ENCODE measurements around the gene MYBPC3. TPM values are rescaled to one million over a fixed set of nuclear protein-coding genes. Genes with fewer than 3 reads are reported as not detected.

Gene MYBPC3
- total RNA-seq, 1 experiment from 2014 or later: not detected

Other genes starting within 250 kb of the MYBPC3 start
- gene ARFGAP2, start 175.8 kb downstream of the MYBPC3 start, total RNA-seq (2014; rRNA removed; shearing (Covaris generic)): 84.4 and 94.7 TPM in 2 replicates
- gene PACSIN3, start 166.3 kb downstream of the MYBPC3 start, total RNA-seq (2014; rRNA removed; shearing (Covaris generic)): 67.6 and 76.2 TPM in 2 replicates
- gene DDB2, start 137.7 kb downstream of the MYBPC3 start, total RNA-seq (2014; rRNA removed; shearing (Covaris generic)): 13.9 and 23.7 TPM in 2 replicates
- gene ACP2, start 103.9 kb downstream of the MYBPC3 start, total RNA-seq (2014; rRNA removed; shearing (Covaris generic)): 24.2 and 25.5 TPM in 2 replicates
- 22.4 and 25.4 TPM in 2 replicates for gene NR1H3, start 94.7 kb downstream of the MYBPC3 start, total RNA-seq (2014; rRNA removed; shearing (Covaris generic))
- gene MADD, start 82.6 kb downstream of the MYBPC3 start, total RNA-seq (2014; rRNA removed; shearing (Covaris generic)): 21.3 and 22.7 TPM in 2 replicates
- 0.42 and 0.81 TPM in 2 replicates for gene SPI1, start 25.8 kb upstream of the MYBPC3 start, total RNA-seq (2014; rRNA removed; shearing (Covaris generic))
- 26.7 and 29.0 TPM in 2 replicates for gene SLC39A13, start 55.9 kb upstream of the MYBPC3 start, total RNA-seq (2014; rRNA removed; shearing (Covaris generic))
- gene PSMC3, start 73.7 kb upstream of the MYBPC3 start, total RNA-seq (2014; rRNA removed; shearing (Covaris generic)): 132 and 162 TPM in 2 replicates
- gene RAPSN, start 96.4 kb upstream of the MYBPC3 start, total RNA-seq (2014; rRNA removed; shearing (Covaris generic)): 0.33 and 0.42 TPM in 2 replicates
- 119 and 155 TPM in 2 replicates for gene CELF1, start 200.4 kb upstream of the MYBPC3 start, total RNA-seq (2014; rRNA removed; shearing (Covaris generic))
- 83.9 and 95.1 TPM in 2 replicates for gene PTPMT1, start 212.9 kb upstream of the MYBPC3 start, total RNA-seq (2014; rRNA removed; shearing (Covaris generic))
- gene KBTBD4, start 226.3 kb upstream of the MYBPC3 start, total RNA-seq (2014; rRNA removed; shearing (Covaris generic)): 20.1 and 23.7 TPM in 2 replicates
- 82.1 and 101 TPM in 2 replicates for gene NDUFS3, start 226.4 kb upstream of the MYBPC3 start, total RNA-seq (2014; rRNA removed; shearing (Covaris generic))
- gene FAM180B, start 234.0 kb upstream of the MYBPC3 start, total RNA-seq (2014; rRNA removed; shearing (Covaris generic)): not detected in 2 replicates
- 5.0 and 5.2 TPM in 2 replicates for gene C1QTNF4, start 241.7 kb upstream of the MYBPC3 start, total RNA-seq (2014; rRNA removed; shearing (Covaris generic))

Data from H7 (cell line).